Measurements from ENCODE around the gene TRABD2A.

The TRABD2A gene

GRCh38 chr2:84841577-84841976 is 39.3 kb downstream of the TRABD2A start:
- DNase-seq (ENCODE audit: insufficient read length, low spot score) (no peak), FAIRE-seq (no peak)
- TF ChIP-seq POLR2A (IDR thresholded peaks at IDR 0.05; ENCODE audit: low read depth, low read length), result no peak

- DNase-seq (ENCODE audit: insufficient read length, low spot score) (no peak), FAIRE-seq (no peak)
- TF ChIP-seq POLR2A (IDR thresholded peaks at IDR 0.05; ENCODE audit: low read depth, low read length), result no peak
These were observed 40.6 kb downstream of the TRABD2A start for GRCh38 chr2:84840306-84840705.

- DNase-seq (ENCODE audit: insufficient read length, low spot score) (no peak), FAIRE-seq (no peak)
- TF ChIP-seq POLR2A (IDR thresholded peaks at IDR 0.05; ENCODE audit: low read depth, low read length), result no peak
These were observed 41.0 kb downstream of the TRABD2A start for GRCh38 chr2:84839851-84840250.

- no peak for TF ChIP-seq POLR2A (IDR thresholded peaks at IDR 0.05; ENCODE audit: low read depth, low read length)
- FAIRE-seq (no peak), DNase-seq (ENCODE audit: insufficient read length, low spot score) (no peak)
These were observed 42.3 kb downstream of the TRABD2A start for GRCh38 chr2:84838434-84839145.

GRCh38 chr2:84836215-84836614 is 44.7 kb downstream of the TRABD2A start:
- TF ChIP-seq POLR2A (IDR thresholded peaks at IDR 0.05; ENCODE audit: low read depth, low read length), result no peak
- FAIRE-seq, result no peak
- no peak for DNase-seq (ENCODE audit: insufficient read length, low spot score)

GRCh38 chr2:84833481-84834150 is 47.3 kb downstream of the TRABD2A start:
- DNase-seq (ENCODE audit: insufficient read length, low spot score) (no peak), FAIRE-seq (no peak)
- no peak for TF ChIP-seq POLR2A (IDR thresholded peaks at IDR 0.05; ENCODE audit: low read depth, low read length)

- TF ChIP-seq POLR2A (IDR thresholded peaks at IDR 0.05; ENCODE audit: low read depth, low read length), result no peak
- no peak for FAIRE-seq
- no peak for DNase-seq (ENCODE audit: insufficient read length, low spot score)
These were observed 48.0 kb downstream of the TRABD2A start for GRCh38 chr2:84832772-84833461.

- no peak for FAIRE-seq
- no peak for TF ChIP-seq POLR2A (IDR thresholded peaks at IDR 0.05; ENCODE audit: low read depth, low read length)
- DNase-seq (ENCODE audit: insufficient read length, low spot score), result no peak
These were observed 50.0 kb downstream of the TRABD2A start for GRCh38 chr2:84830758-84831500.

GRCh38 chr2:84830095-84830494 is 50.8 kb downstream of the TRABD2A start:
- no peak for DNase-seq (ENCODE audit: insufficient read length, low spot score)
- no peak for TF ChIP-seq POLR2A (IDR thresholded peaks at IDR 0.05; ENCODE audit: low read depth, low read length)

GRCh38 chr2:84829693-84830092 is 51.2 kb downstream of the TRABD2A start:
- FAIRE-seq (no peak), DNase-seq (ENCODE audit: insufficient read length, low spot score) (no peak)
- no peak for TF ChIP-seq POLR2A (IDR thresholded peaks at IDR 0.05; ENCODE audit: low read depth, low read length)

More at GRCh38 chr2:84830095-84830494, 50.8 kb downstream of the TRABD2A start:
- FAIRE-seq, result no peak

GRCh38 chr2:84827978-84828575 is 52.8 kb downstream of the TRABD2A start:
- DNase-seq (ENCODE audit: insufficient read length, low spot score), result no peak
- TF ChIP-seq POLR2A (IDR thresholded peaks at IDR 0.05; ENCODE audit: low read depth, low read length), result no peak
- no peak for FAIRE-seq

GRCh38 chr2:84823788-84824187 is 57.1 kb downstream of the TRABD2A start:
- no peak for DNase-seq (ENCODE audit: insufficient read length, low spot score)
- no peak for FAIRE-seq
- TF ChIP-seq POLR2A (IDR thresholded peaks at IDR 0.05; ENCODE audit: low read depth, low read length), result no peak

GRCh38 chr2:84823229-84823628 is 57.7 kb downstream of the TRABD2A start:
- no peak for TF ChIP-seq POLR2A (IDR thresholded peaks at IDR 0.05; ENCODE audit: low read depth, low read length)
- FAIRE-seq (no peak), DNase-seq (ENCODE audit: insufficient read length, low spot score) (no peak)

All from H54 (cell line).